GM18867 (cell line): ENCODE results near the gene ELMO2.

Experiments used
- ATAC-seq: cut with Tn5 transposase; IDR thresholded peaks from one replicate; pipeline ENCODE4 v1.9.1; 2021; ENCODE audit warnings: mild to moderate bottlenecking, moderate library complexity; ENCODE audit not compliant: unreplicated experiment

ELMO2 gene

GRCh38 chr20:46334303-46334904 is 72.0 kb downstream of the ELMO2 start:
- no peak for ATAC-seq

DNA sequence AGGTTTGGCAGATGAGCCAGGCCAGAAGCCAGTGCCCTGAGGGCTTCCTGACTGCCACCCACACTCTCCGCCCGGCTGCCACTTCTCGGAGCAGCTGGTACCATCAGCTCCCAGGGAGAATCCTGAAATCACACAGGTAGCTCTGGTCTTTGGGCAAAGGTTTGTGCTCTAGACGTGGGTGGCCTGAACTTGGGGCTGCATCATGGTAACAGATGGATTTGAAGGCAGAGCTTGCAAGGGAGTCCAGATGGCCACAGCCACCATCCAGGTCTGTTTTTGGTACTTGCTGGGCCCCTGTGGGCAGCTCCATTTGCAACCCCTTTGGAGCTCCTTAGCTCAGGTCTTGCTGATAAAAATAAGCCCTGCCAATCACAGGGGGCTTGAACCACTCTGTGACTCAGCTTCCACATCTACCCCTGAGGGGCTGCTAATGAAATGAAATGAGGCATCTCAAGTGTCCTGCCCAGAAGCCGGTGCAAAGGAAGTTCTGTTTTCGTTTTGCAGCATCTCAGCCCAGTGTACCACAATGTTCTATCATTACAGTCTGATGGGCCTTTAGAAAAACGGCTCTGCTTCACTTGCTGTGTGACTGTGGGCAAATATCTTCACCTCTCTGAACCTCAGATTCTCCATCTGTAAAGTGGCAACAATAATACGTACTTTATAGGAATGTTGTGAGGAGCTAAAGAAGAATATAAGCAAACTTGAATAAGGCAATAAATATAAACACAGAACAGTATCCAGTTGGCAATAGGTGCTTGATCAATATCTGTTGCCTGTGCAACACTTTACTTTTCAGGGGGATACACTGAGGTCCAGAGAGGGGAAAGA is 73.0 kb downstream of the ELMO2 start:
- ATAC-seq, result no peak

- ATAC-seq, result no peak
Measured at GRCh38 chr20:46332373-46333160, 73.8 kb downstream of the ELMO2 start.

GRCh38 chr20:46331611-46332361 is 74.6 kb downstream of the ELMO2 start:
- no peak for ATAC-seq

DNA sequence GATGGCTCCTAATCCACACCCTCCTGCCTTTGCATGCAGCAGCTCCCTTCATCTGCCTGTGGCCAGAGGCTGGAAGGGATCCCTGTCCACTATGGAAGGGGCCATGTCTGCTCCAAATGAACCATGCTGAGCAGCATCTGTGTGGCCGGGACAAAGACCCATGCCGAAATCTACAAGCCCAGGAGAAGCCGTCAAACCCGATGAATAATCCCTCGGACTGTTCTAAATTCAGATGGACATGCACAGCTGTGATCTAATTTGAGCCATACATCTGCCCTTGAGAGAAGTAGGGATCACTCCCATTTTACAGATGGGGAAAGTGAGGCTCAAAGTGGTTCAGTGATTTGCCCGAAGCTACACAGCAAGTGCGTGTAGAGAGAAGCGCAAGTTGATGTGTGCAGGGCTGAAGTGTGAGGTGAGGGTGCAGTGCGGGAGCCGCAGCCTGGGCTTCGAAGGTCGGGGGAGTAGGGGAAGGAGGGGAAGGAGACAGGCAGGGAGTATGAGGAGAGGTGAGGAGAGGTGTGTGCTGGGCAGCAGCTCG is 75.5 kb downstream of the ELMO2 start:
- no peak for ATAC-seq

- no peak for ATAC-seq
Measured at GRCh38 chr20:46330072-46330763, 76.2 kb downstream of the ELMO2 start.

GRCh38 chr20:46328200-46328882 is 78.1 kb downstream of the ELMO2 start:
- ATAC-seq, result no peak

DNA sequence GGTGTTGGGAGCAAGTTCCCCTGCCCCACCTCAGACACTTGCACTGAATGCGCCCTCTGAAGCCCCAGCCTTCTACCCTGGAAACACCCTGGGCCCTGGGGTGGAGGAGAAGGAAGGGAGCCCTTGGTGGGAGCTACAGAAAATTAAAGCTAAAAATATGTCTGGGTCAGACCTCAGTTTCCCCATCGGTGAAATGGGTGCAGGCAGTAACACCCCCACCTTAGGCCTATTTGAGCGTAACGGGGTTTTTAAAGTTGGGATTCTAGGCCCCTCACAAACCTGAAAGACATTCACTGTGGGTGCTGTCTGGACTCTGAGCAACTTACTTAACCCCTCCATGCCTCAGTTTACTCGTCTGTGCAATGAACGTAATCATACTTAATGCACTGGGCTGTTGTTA is 78.9 kb downstream of the ELMO2 start:
- no peak for ATAC-seq

DNA sequence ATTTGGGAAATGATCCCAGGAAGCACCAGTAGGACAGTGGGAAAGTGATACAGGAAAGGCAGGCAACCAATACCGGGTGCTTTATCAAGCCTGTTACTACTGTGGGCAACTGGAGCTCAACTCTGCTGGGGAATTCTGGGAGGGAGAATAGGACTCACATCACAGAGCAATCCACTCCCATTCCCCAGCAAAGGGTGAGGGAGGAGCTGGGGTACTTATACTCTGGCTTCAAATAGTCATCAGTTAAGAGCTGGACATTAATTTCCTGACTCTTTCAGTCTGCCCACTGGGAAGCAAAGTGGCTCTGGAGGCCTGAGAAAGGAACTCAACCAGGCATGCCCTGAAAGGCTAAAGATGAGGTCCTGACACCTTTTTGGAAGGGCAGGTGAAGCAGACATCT is 80.6 kb downstream of the ELMO2 start:
- ATAC-seq, result no peak

- ATAC-seq, result no peak
Measured at GRCh38 chr20:46324960-46325703, 81.3 kb downstream of the ELMO2 start.

- ATAC-seq, result no peak
Measured at GRCh38 chr20:46324379-46324778, 82.0 kb downstream of the ELMO2 start.

- ATAC-seq, result no peak
Measured at GRCh38 chr20:46323557-46323956, 82.9 kb downstream of the ELMO2 start.

- ATAC-seq, result no peak
Measured at GRCh38 chr20:46322641-46323040, 83.8 kb downstream of the ELMO2 start.

GRCh38 chr20:46317685-46318177 is 88.7 kb downstream of the ELMO2 start:
- ATAC-seq, result no peak

GRCh38 chr20:46316984-46317684 is 89.3 kb downstream of the ELMO2 start:
- no peak for ATAC-seq
